Fibroblast of lung (primary cell): ENCODE results near the gene TP53I11.

Experiments
- EZH2 ChIP-seq: IDR thresholded peaks from 2 replicates; pipeline ENCODE4 v1.5.1; 2012; ENCODE audit warnings: low read length, control low read depth, mild to moderate bottlenecking; ENCODE audit errors: missing control alignments
- TF ChIP-seq, protein P1 (sequence below), 2 donors: IDR thresholded peaks in 1 of 2; conservative IDR thresholded peaks in 1 of 2; 1 replicate in 1 of 2; 2 replicates in 1 of 2; pipeline ENCODE4 v1.5.1; 2011 to 2012; ENCODE audit warnings: low read length in 2 of 2, control low read depth in 1 of 2, inconsistent platforms in 1 of 2, low read depth in 1 of 2, mild to moderate bottlenecking in 1 of 2

GRCh38 chr11:44893308-44893822 is 57.3 kb downstream of the TP53I11 start:
- TF ChIP-seq, protein P1, sequence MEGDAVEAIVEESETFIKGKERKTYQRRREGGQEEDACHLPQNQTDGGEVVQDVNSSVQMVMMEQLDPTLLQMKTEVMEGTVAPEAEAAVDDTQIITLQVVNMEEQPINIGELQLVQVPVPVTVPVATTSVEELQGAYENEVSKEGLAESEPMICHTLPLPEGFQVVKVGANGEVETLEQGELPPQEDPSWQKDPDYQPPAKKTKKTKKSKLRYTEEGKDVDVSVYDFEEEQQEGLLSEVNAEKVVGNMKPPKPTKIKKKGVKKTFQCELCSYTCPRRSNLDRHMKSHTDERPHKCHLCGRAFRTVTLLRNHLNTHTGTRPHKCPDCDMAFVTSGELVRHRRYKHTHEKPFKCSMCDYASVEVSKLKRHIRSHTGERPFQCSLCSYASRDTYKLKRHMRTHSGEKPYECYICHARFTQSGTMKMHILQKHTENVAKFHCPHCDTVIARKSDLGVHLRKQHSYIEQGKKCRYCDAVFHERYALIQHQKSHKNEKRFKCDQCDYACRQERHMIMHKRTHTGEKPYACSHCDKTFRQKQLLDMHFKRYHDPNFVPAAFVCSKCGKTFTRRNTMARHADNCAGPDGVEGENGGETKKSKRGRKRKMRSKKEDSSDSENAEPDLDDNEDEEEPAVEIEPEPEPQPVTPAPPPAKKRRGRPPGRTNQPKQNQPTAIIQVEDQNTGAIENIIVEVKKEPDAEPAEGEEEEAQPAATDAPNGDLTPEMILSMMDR (conservative IDR thresholded peaks at IDR 0.05 in 1 of 2, IDR thresholded peaks at IDR 0.05 in 1 of 2; ENCODE audit: low read depth in 1 of 2, low read length in 2 of 2): no peak
- no peak for TF ChIP-seq EZH2
